CD4-positive, alpha-beta T cell treated with Interleukin-17A for 1 hour (primary cell): Measurements from ENCODE around the gene ZNF341.

ENCODE experiments used
- DNase-seq: peaks from one replicate; pipeline ENCODE4 v3.0.0-alpha.2; 2020

Gene ZNF341

GRCh38 chr20:33703498-33704137 lies 28.2 kb upstream of the ZNF341 start:
- DNase-seq: no peak

- DNase-seq: no peak
Measured at GRCh38 chr20:33704197-33704924, 27.4 kb upstream of the ZNF341 start.

DNA sequence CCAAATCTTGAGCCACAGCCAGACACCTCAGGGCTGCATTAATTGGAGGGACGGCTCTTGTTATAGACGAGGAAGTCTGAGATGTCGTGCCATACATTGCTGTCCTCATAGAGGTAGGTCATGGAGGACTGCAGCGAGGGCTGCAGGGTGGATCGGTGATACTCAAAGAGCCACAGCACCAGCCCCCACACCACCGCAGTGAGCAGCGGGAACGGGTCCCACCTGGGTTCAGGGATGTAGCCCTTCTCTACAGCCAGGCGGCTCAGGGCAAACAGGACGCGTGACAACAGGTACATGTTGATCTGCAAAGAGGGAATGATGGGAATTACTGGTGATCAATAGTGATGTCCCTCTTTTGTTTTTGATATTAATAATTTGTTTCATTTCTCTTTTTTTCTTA lies 24.1 kb upstream of the ZNF341 start:
- no peak for DNase-seq

GRCh38 chr20:33709398-33709797 lies 22.4 kb upstream of the ZNF341 start:
- DNase-seq: no peak

DNA sequence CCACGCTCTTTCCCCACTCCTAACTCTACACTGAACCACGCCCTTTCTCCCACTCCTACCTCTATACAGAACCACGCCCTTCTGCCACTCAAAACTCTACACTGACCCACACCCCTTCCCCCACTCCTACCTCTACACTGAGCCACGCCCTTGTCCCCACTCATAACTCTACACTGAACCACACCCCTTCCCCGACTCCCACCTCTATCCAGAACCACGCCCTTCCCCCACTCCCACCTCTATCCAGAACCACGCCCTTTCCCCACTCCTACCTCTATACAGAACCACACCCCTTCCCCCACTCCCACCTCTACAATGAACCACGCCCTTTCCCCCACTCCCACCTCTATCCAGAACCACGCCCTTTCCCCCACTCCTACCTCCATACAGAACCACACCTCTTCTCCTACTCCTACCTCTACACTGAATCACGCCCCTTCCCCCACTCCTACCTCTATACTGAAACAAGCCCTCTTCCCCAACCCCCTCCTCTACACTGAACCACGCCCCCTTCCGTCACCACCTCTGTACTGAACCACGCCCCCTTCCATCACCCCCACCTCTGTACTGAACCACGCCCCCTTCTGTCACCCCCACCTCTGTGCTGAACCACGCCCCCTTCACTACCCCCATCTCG lies 21.8 kb upstream of the ZNF341 start:
- DNase-seq: no peak

DNA sequence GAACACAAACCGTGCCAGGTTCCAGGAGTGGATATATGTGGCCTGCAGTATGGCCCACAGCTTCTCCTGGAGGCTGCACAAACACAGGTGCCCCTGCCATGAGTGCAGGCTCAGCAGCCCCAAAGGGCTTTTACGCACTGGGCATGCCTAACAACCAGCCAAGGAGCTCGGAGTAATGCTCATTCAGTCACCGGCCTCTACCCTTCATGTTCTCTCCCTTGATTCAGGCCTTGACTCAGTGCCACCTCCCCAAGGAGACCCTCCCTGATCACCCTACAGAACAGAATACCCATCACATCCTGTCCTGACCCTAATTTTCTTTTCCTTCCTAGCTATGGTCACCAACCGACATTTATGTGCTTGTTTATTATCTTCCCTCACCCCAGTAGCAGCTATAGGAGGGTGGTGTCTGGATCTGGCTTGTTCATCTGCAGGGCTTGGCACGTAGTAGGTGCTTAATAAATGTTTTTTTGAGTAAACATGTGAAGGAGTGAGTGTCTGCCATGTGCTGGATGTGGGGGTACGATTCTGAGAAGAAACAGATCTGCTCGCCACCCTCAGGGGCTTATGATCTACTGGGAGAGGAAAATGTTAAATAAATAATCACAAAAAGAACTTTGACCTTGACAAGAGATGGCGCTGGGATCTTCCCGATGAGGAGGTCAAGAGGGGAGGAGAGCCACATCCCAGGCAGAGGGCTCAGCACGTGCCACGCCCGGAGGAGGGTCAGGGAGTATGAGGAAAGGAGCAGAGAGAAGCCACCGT lies 20.9 kb upstream of the ZNF341 start:
- DNase-seq: no peak

DNA sequence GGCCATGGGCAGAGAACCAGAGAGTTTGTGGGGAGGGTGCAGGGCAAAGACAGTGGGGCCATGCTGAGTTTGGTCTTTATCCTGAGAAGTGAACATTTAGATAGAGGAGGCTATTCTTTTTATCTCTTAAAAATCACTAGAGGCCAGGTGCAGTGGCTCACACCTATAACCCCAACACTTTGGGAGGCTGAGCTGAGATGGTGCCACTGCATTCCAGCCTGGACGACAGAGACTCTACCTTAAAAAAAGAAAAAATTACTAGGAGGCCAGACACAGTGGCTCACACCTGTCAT lies 20.4 kb upstream of the ZNF341 start:
- DNase-seq: no peak

GRCh38 chr20:33713865-33714367 lies 17.9 kb upstream of the ZNF341 start:
- no peak for DNase-seq

DNA sequence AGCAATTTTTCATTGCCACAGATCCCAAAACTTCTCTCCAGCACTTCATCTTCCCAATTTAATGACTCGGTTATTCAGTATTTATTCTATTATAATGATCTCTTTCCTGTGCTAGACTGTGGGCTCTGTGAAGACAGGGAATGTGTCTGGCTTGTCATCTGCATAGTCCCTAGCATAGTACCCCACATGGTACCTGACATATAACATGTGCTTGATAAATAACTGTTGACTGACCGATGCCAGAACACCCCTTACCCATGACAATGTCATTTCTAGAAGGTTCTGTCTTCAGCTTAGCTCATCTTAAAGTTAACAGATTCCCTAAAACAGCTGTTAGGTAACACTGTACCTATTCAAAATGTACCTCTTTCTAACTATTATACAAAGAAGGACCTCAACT lies 15.3 kb upstream of the ZNF341 start:
- DNase-seq: no peak

DNA sequence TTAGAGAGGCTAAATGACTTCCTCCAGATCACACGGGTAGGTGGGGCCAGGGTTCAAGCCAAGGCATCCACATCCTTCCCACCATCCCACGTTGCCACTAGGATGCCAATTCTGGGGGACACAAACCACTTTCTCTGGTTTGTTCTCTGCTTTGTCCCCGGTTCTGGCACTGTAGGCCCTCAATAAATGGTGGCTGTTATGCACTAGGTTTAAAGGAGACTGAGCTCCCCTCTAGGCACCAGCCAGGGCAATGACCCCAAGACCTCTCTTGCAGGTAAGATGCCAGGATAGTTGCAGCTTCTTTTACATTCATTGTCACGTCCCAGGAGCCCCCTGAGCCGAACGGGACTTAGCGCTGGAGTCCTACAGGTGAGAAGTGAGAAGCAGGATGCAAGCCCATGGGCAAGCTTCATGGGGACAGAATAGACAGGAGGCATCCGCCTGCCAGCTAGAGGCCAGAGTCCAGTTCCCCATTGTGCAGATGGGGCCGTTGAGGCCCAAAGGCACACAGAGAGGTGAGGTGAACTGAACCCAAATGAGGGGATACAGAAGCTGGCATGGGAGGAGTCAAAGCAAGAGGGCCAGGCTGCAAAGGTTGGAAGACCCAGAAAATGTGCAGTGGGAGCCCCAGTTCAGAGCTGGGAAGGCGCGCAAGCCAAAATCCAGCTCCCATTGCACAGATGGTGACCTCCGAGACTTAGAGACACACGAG lies 12.4 kb upstream of the ZNF341 start:
- DNase-seq: no peak

DNA sequence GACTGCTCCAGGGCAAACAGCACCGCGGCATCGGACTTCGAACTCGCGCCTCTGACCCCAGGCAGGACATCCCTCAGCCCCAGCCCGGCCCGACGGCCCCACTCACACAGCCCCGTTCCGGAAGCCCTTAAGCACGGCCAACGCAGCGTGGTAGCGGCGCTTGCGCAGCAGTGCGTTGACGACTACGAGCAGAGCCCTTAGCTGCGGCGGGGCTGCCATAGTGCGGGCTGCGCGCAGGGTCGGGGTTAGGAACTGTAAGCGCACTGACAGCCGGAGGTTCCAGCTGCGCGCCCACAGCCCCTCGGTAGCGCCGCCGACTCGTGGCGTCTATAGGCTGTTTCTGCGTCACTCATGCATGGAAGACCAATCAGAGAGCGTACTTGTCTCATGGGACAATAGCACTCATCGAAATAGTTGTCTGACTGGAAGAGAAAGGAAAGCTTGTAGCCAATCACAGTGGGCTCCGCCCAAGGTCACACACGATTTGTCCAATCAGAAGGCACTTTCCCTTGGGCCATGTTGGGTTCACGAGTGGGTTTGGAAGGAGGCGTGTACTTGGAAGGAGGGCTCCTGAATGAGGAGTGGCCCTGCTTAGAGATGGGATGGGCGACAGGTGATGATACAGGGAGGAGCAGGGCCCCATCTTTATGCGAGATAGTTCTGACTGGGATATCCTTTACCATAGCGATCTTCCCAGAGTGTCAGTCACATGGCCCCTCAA lies 11.6 kb upstream of the ZNF341 start, which contains the start of gene PXMP4:
Gene PXMP4, minus strand, starts transcription at position 322 of the 721 bp plus-strand sequence. Its CDS starts 103 bp downstream, at position 219.
- DNase-seq: peak; percentile 98

- DNase-seq: no peak
Measured at GRCh38 chr20:33721391-33722140, 10.2 kb upstream of the ZNF341 start.

DNA sequence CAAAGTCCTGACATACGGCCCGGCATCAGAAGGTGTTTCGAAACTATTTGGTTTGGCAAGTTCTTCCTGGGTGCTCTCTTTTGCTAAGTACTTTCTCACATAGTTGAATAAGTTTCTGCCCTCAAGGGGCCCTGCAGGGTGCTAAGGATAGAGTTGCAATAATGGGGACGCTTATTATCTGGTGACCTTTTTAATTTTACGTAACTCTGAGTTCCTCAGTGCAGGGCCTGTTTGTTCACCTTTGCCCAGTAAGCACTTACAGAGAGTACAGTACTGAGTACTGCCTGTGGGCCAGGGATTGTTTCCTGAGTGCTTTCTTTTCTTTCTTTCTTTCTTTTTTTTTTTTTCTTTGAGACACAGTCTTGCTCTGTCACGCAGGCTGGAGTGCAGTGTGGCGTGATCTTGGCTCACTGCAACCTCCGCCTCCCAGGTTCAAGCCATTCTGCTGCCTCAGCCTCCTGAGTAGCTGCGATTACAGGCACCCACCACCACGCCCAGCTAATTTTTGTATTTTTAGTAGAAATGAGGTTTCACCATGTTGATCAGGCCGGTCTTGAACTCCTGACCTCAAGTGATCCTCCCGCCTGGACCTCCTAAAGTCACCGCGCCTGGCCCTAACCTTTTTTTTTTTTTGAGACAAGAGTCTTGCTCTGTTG lies 7.2 kb upstream of the ZNF341 start:
- no peak for DNase-seq

DNA sequence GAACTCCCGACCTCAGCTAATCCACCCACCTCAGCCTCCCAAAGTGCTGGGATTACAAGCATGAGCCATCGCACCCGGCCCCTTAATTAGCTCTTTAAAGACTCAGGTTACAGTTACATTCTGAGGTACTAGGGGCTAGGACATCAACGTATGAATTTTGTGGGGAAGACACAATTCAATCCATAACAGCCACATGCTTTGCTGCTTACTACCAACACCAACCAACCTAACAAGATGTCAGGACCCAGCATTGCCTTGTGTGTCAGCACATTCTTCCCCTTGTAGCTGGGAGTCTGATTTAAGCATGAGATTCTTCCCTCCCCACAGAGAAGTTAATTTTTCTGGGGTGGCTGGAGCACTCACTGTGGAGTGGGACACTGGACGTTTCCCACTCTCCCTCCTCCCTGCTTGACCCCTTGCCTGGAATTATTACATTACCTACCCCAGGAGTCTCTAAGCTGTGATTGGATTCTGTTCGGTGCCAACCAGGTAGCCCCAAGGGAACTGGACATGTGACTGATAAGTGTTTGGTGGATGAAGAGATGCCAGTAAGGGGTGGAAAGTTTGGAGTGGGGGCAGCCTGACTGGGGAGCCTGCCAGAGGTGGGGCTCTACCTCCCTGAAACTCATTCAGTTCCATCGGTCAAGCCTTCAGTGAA lies 6.1 kb upstream of the ZNF341 start:
- no peak for DNase-seq

- DNase-seq: no peak
Measured at GRCh38 chr20:33727115-33727479, 4.7 kb upstream of the ZNF341 start.

DNA sequence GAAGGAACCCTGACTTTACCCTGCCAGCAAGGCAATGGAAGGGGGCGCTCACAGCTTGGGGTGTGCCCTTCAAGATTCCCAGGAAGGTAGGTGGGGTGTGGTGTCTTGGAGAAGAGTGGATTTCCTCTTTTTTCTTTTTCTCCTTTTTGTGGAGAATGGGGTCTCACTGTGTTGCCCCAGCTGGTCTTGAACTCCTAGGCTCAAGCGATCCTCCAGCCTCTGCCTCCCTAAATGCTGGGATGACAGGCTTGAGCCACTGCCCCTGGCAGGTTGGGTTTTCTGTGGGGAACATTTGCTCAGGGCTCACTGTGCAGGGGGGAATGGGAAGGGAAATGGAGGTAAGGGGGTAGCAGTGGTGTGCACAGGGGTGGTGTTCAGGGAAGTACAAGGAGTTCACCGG lies 4.0 kb upstream of the ZNF341 start:
- no peak for DNase-seq

GRCh38 chr20:33728463-33728862 lies 3.3 kb upstream of the ZNF341 start:
- DNase-seq: no peak

DNA sequence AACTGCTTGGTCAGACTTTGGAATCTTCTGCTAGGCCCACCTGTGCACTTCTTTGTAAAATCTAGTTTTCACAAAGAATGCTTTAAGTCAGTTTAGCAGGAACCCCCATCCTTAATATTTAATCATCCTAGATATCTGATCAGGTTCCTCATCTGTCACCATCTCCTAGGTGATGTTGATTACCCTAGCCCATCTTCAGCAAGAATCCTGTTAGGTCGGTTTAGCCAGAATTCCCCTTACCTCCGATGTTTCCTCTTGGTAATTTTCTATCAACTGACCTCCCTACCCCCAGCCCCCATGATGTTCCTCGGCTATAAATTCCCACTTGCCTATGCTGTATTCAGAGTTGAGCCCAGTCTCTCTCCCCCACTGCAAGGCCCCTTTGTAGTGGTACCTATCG lies 2.7 kb upstream of the ZNF341 start:
- no peak for DNase-seq

- no peak for DNase-seq
Measured at GRCh38 chr20:33730946-33731692, 677 bp upstream of the ZNF341 start.
